ENCODE measurements around the gene IGFN1. TPM values are rescaled to one million over a fixed set of nuclear protein-coding genes. Genes with fewer than 3 reads are reported as not detected.

The IGFN1 gene
- total and polyA plus RNA-seq, 2 of the 4 experiments (the other 2 are of a cell fraction): 0.05 TPM; not detected in 1

GRCh38 chr1:201252944-201253371 lies 62.3 kb downstream of the IGFN1 start:
- H4K5ac ChIP-seq (ENCODE audit: low read depth, low read length): no peak overlapping the region

More at GRCh38 chr1:201252944-201253371, 62.3 kb downstream of the IGFN1 start:
- in situ Hi-C loops (cut with MboI; ENCODE audit: low sequenced_read_pairs): no loop called here
- WGBS, 2 experiments (ENCODE audit: extremely low coverage in 2 of 2, insufficient read length in 1 of 2): 88% methylated on average over 1 of the region's 6 CpGs; no CpG with 5 or more reads in 1 of the 2 experiments
- Histone ChIP-seq H3K18ac (ENCODE audit: low read depth, low read length) (no peak overlapping the region), H4K91ac (ENCODE audit: insufficient read depth, low read depth, low read length) (no peak overlapping the region), H4K20me1 (ENCODE audit: insufficient read depth, low read length) (no peaks in the 10 kb centered on the region), H2BK120ac (ENCODE audit: low read depth, low read length) (no peak overlapping the region), H3K4me3 (ENCODE audit: insufficient read depth, low read depth, low read length) (no peak overlapping the region), H2AK5ac (ENCODE audit: low read depth, low read length) (no peak overlapping the region), H3K4me2 (ENCODE audit: low read depth, low read length) (no peak overlapping the region), H3K9ac (ENCODE audit: low read depth, low read length) (no peak overlapping the region), H3K9me3 (ENCODE audit: control insufficient read depth, insufficient read depth, low read length) (no peaks in the 10 kb centered on the region), H4K8ac (ENCODE audit: low read depth in 2 of 2, low read length in 2 of 2) (no peak overlapping the region), H3K56ac (ENCODE audit: extremely low read depth, insufficient read depth, low read length) (no peak overlapping the region), H3K79me1 (ENCODE audit: low read depth in 1 of 2, low read length in 2 of 2) (no peaks in the 10 kb centered on the region), H3K14ac (replicated peaks; ENCODE audit: low read depth, low read length) (no peak overlapping the region), H2BK5ac (ENCODE audit: low read depth, low read length, poor library complexity, severe bottlenecking) (no peak overlapping the region), H3K36me3 (ENCODE audit: control insufficient read depth, insufficient read depth, low read length) (no peaks in the 10 kb centered on the region), H3K4ac (ENCODE audit: low read depth, low read length) (no peak overlapping the region), H3K27ac (ENCODE audit: insufficient read depth, low read length) (no peak overlapping the region), H2BK15ac (ENCODE audit: low read depth, low read length) (no peak overlapping the region), H3K4me1 (ENCODE audit: control insufficient read depth, insufficient read depth, low read length) (no peaks in the 10 kb centered on the region), H2AFZ (replicated peaks; ENCODE audit: low read length, poor library complexity) (peak overlapping the region; percentile 58), H3K27me3 (ENCODE audit: control insufficient read depth, insufficient read depth, low read length) (peaks cover 36% of the 10 kb centered on the region), H2BK20ac (ENCODE audit: low read depth, low read length) (no peak overlapping the region), H3K9me1 (ENCODE audit: insufficient read depth, low read length) (0 out of 2 replicates have a peak, but pooled peaks cover 5% of the 10 kb centered on the region), H2AK9ac (replicated peaks; ENCODE audit: low read depth, low read length, poor library complexity) (no peak overlapping the region), H3K23ac (ENCODE audit: low read depth, low read length) (no peak overlapping the region)
- dilution Hi-C loops (cut with HindIII; ENCODE audit: low sequenced_read_pairs, unreplicated experiment): no loop called here
- POLR2A ChIA-PET (ENCODE audit: unreplicated experiment): no interaction called here
- no peak for DNase-seq
- intact Hi-C loops (cut with micrococcal nuclease): no loop called here
- TF ChIP-seq USF2 (IDR thresholded peaks at IDR 0.05; ENCODE audit: low read depth, low read length): no peak
- TF ChIP-seq CTCF (conservative IDR thresholded peaks at IDR 0.05; ENCODE audit: low read depth, low read length): no peak
- TF ChIP-seq RCOR1 (IDR thresholded peaks at IDR 0.05; ENCODE audit: insufficient replicate concordance, low read length): no peak
- no peak for TF ChIP-seq CEBPB (IDR thresholded peaks at IDR 0.05; ENCODE audit: low read depth, low read length)
- no peak for TF ChIP-seq MAFK (IDR thresholded peaks at IDR 0.05; ENCODE audit: low read depth, low read length)
- TF ChIP-seq BHLHE40 (IDR thresholded peaks at IDR 0.05; ENCODE audit: low read depth, low read length): no peak
- TF ChIP-seq RAD21 (IDR thresholded peaks at IDR 0.05; ENCODE audit: low read length): no peak
- no peak for TF ChIP-seq MXI1 (IDR thresholded peaks at IDR 0.05; ENCODE audit: borderline replicate concordance, low read depth, low read length)
- no peak for TF ChIP-seq CHD1 (IDR thresholded peaks at IDR 0.05; ENCODE audit: low read depth, low read length)
- TF ChIP-seq RFX5 (IDR thresholded peaks at IDR 0.05; ENCODE audit: low read depth, low read length): no peak
- no peak for TF ChIP-seq SMC3 (IDR thresholded peaks at IDR 0.05; ENCODE audit: low read depth, low read length)
- TF ChIP-seq ELK1 (IDR thresholded peaks at IDR 0.05; ENCODE audit: borderline replicate concordance, low read depth, low read length): no peak
- no peak for TF ChIP-seq NFE2L2 (IDR thresholded peaks at IDR 0.05; ENCODE audit: low read depth, low read length)
- no peak for TF ChIP-seq POLR2A (IDR thresholded peaks at IDR 0.05; ENCODE audit: low read depth, low read length)
- no peak for TF ChIP-seq MAZ (IDR thresholded peaks at IDR 0.05; ENCODE audit: borderline replicate concordance, low read depth, low read length)
- TF ChIP-seq FOS (IDR thresholded peaks at IDR 0.05; ENCODE audit: low read depth, low read length): no peak
- CTCF ChIA-PET: interaction anchor here (1.6 kb wide), 1 partner anchor 93 kb away, joined by 5 read pairs; no protein-coding TSS in a partner anchor
- no peak for ATAC-seq (ENCODE audit: low read depth)
- BruUV-seq (replicated peaks): no TSS peak
